Natural killer cell (primary cell): Measurements from ENCODE around the gene MTARC1. TPM values are rescaled to one million over a fixed set of nuclear protein-coding genes. Genes with fewer than 3 reads are reported as not detected.
A peak's percentile ranks its signal among the peaks of the same experiment; 100 is the strongest.

ENCODE experiments used
- ATAC-seq, 3 donors: fragments of 150-1000 bp in 2 of 3; fragments of 200-7000 bp in 1 of 3; cut with Tn5 transposase; 1 replicate in 1 of 3; 2 replicates in 2 of 3; pipeline ENCODE4 v1.10.0; 2021; ENCODE audit warnings: mild to moderate bottlenecking in 2 of 3, moderate library complexity in 2 of 3
- DNase-seq, 2 donors: peaks; one replicate each; pipeline versions ENCODE4 v3.0.0 to v3.0.0-alpha.2; 2013 to 2021; ENCODE audit warnings: mixed read lengths in 1 of 2
- H3K27ac ChIP-seq: one replicate; pipeline ENCODE4 v1.5.1; 2013; ENCODE audit warnings: mild to moderate bottlenecking, low read length
- H3K27me3 ChIP-seq: one replicate; pipeline ENCODE4 v1.6.1; 2013; ENCODE audit warnings: low read length; ENCODE audit not compliant: control insufficient read depth, insufficient read depth
- H3K36me3 ChIP-seq: one replicate; pipeline ENCODE4 v1.6.1; 2013; ENCODE audit warnings: low read length; ENCODE audit not compliant: control insufficient read depth, insufficient read depth
- H3K4me1 ChIP-seq: one replicate; pipeline ENCODE4 v1.6.1; 2013; ENCODE audit warnings: low read length; ENCODE audit not compliant: control insufficient read depth, insufficient read depth
- H3K4me3 ChIP-seq: one replicate; pipeline ENCODE4 v1.5.1; 2013; ENCODE audit warnings: low read length
- H3K9me3 ChIP-seq: one replicate; pipeline ENCODE4 v1.6.1; 2013; ENCODE audit warnings: low read length; ENCODE audit not compliant: control insufficient read depth, insufficient read depth
- H3K27ac Mint-ChIP-seq, 2 donors: one replicate each; pipeline ENCODE4 v1.8.0; 2022; ENCODE audit warnings: mild to moderate bottlenecking in 2 of 2, mixed read lengths in 2 of 2, moderate library complexity in 1 of 2
- H3K27me3 Mint-ChIP-seq, 2 donors: one replicate each; pipeline ENCODE4 v1.8.0; 2022; ENCODE audit warnings: low read depth in 2 of 2, mixed read lengths in 2 of 2
- H3K36me3 Mint-ChIP-seq: one replicate; pipeline ENCODE4 v1.8.0; 2022; ENCODE audit warnings: mixed read lengths
- H3K4me1 Mint-ChIP-seq, 2 donors: one replicate each; pipeline ENCODE4 v1.8.0; 2022; ENCODE audit warnings: mixed read lengths in 2 of 2
- H3K4me3 Mint-ChIP-seq: one replicate; pipeline ENCODE4 v1.8.0; 2022; ENCODE audit warnings: mild to moderate bottlenecking, moderate library complexity, mixed read lengths
- H3K9me3 Mint-ChIP-seq, 2 donors: one replicate each; pipeline ENCODE4 v1.8.0; 2022; ENCODE audit warnings: mixed read lengths in 2 of 2
- CTCF ChIP-seq: fragments of 200-600 bp; IDR thresholded peaks from one replicate; pipeline ENCODE4 v1.8.0; 2022; ENCODE audit warnings: antibody characterized with exemption
- WGBS: methylation state at CpG from one replicate; pipeline ENCODE4 v1.1.7; 2013; ENCODE audit warnings: missing lambda C conversion rate; ENCODE audit not compliant: insufficient coverage; 5-methylcytosine and 5-hydroxymethylcytosine counted together
- intact Hi-C: fragments of 100-400 bp; cut with micrococcal nuclease; formaldehyde crosslinking; loops from one replicate; pipeline ENCODE4 v1.14.2; 2022
- total RNA-seq, 4 donors: library from RNA; stranded (reverse); fragments of 120-200 nt in 1 of 4; gene quantifications; one replicate each; pipeline versions ENCODE4 v1.2.3 to v1.2.4, GENCODE V29; 2013 to 2022

The MTARC1 gene
- total RNA-seq, 3 donors from 2014 or later (not counting 1 experiment from before 2014, with no cell fraction given), result 0.52 to 2.5 TPM; not detected in 1

- no peak overlapping the region for H3K4me3 ChIP-seq
- intact Hi-C loops, result no loop called here
- H3K36me3 Mint-ChIP-seq, result no peaks in the 10 kb centered on the region
- 90% methylated on average over 6 of the region's 7 CpGs for WGBS
- no peaks in the 10 kb centered on the region for H3K36me3 ChIP-seq
- no peaks in the 10 kb centered on the region for H3K9me3 Mint-ChIP-seq
- peaks cover 0 to 5% of the 10 kb centered on the region in 2 donors for H3K4me1 Mint-ChIP-seq
- H3K27me3 ChIP-seq, result no peaks in the 10 kb centered on the region
- TF ChIP-seq CTCF, result no peak
- H3K27ac Mint-ChIP-seq, result no peak overlapping the region
- ATAC-seq (no peak), DNase-seq (no peak)
- H3K4me1 ChIP-seq, result no peaks in the 10 kb centered on the region
- no peaks in the 10 kb centered on the region for H3K9me3 ChIP-seq
- no peak overlapping the region for H3K4me3 Mint-ChIP-seq
- peaks cover 8 to 20% of the 10 kb centered on the region in 2 donors for H3K27me3 Mint-ChIP-seq
- no peak overlapping the region for H3K27ac ChIP-seq
These were observed 10.5 kb upstream of the MTARC1 start for GRCh38 chr1:220776254-220776653.

GRCh38 chr1:220776720-220777326 is 9.9 kb upstream of the MTARC1 start:
- intact Hi-C loops, result no loop called here
- H3K9me3 Mint-ChIP-seq, result no peaks in the 10 kb centered on the region
- H3K27ac Mint-ChIP-seq, result no peak overlapping the region
- H3K27ac ChIP-seq, result no peak overlapping the region
- no peaks in the 10 kb centered on the region for H3K27me3 ChIP-seq
- no peaks in the 10 kb centered on the region for H3K36me3 ChIP-seq
- peak; percentile 60 for TF ChIP-seq CTCF
- no peaks in the 10 kb centered on the region for H3K36me3 Mint-ChIP-seq
- peaks cover 8 to 25% of the 10 kb centered on the region in 2 donors for H3K27me3 Mint-ChIP-seq
- H3K4me3 Mint-ChIP-seq, result no peak overlapping the region
- no peak overlapping the region for H3K4me3 ChIP-seq
- peaks cover 0 to 5% of the 10 kb centered on the region in 2 donors for H3K4me1 Mint-ChIP-seq
- peak; percentile 49 to 69 for DNase-seq
- 33% methylated on average over 19 of the region's 19 CpGs for WGBS
- peak; percentile 64 to 84 (median 78) for ATAC-seq
- H3K9me3 ChIP-seq, result no peaks in the 10 kb centered on the region
- no peaks in the 10 kb centered on the region for H3K4me1 ChIP-seq

- Histone ChIP-seq H3K9me3 (no peaks in the 10 kb centered on the region), H3K27me3 (peaks cover 6% of the 10 kb centered on the region), H3K4me3 (no peak overlapping the region), H3K27ac (no peak overlapping the region), H3K36me3 (no peaks in the 10 kb centered on the region), H3K4me1 (peaks cover 4% of the 10 kb centered on the region)
- intact Hi-C loops, result no loop called here
- TF ChIP-seq CTCF, result no peak
- no peaks in the 10 kb centered on the region for H3K4me1 Mint-ChIP-seq
- WGBS, result 73% methylated on average over 3 of the region's 3 CpGs
- no peaks in the 10 kb centered on the region for H3K36me3 Mint-ChIP-seq
- no peak for ATAC-seq
- no peaks in the 10 kb centered on the region for H3K9me3 Mint-ChIP-seq
- DNase-seq, result no peak
- no peak overlapping the region for H3K4me3 Mint-ChIP-seq
- peaks cover 29 to 44% of the 10 kb centered on the region in 2 donors for H3K27me3 Mint-ChIP-seq
- H3K27ac Mint-ChIP-seq, result no peak overlapping the region
These were observed 3.3 kb upstream of the MTARC1 start for GRCh38 chr1:220783453-220783852.

- Mint-ChIP-seq H3K36me3 (no peaks in the 10 kb centered on the region), H3K4me3 (no peak overlapping the region), H3K9me3 (no peaks in the 10 kb centered on the region), H3K27ac (no peak overlapping the region), H3K27me3 (peaks cover 37 to 55% of the 10 kb centered on the region in 2 donors), H3K4me1 (no peaks in the 10 kb centered on the region)
- TF ChIP-seq CTCF, result no peak
- Histone ChIP-seq H3K4me3 (no peak overlapping the region), H3K27ac (no peak overlapping the region), H3K4me1 (peaks cover 4% of the 10 kb centered on the region), H3K36me3 (no peaks in the 10 kb centered on the region), H3K27me3 (peaks cover 6% of the 10 kb centered on the region), H3K9me3 (no peaks in the 10 kb centered on the region)
- no peak for ATAC-seq
- intact Hi-C loops, result no loop called here
- DNase-seq, result no peak
- 96% methylated on average over 4 of the region's 4 CpGs for WGBS
These were observed 2.0 kb upstream of the MTARC1 start for GRCh38 chr1:220784751-220785150.
